Measurements from ENCODE around the gene PAX9.
"Not testable (repeated sequence)": the region's sequence is repeated elsewhere in the genome, so short reads cannot be mapped to it uniquely, and the experiment has no call there.

PAX9 gene

DNA sequence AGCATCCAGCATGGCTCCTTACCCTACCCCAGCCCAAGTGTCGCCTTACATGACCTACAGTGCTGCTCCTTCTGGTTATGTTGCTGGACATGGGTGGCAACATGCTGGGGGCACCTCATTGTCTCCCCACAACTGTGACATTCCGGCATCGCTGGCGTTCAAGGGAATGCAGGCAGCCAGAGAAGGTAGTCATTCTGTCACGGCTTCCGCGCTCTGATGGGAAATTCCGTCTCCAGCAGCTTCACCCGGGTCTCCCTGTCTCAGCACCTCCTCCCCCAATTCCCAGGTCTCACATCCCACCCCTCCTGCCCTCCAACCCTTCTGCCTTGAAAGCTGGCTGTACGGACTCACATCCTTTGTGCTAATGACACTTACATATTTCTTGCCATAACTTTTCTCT is 14.6 kb downstream of the PAX9 start:
- no peak for DNase-seq

DNA sequence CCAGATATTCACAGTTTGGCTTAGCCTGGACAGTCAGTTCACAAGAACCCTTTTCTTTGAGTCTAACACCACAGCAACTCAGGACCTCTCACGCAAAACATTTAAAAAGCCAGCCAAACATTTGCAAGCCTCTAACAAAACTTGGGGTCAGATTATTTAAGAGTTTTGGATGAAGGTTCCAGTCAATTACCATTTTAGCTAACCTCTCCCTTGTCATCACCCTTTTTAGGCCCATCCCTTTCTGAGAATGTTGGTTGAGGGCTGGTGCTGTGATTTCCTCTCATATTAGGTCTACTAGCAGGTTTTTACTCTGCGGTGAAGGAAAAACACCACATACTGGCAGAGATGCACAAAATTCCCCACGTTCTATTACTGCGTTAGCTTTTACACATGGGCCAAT is 20.7 kb downstream of the PAX9 start:
- DNase-seq = no peak

DNA sequence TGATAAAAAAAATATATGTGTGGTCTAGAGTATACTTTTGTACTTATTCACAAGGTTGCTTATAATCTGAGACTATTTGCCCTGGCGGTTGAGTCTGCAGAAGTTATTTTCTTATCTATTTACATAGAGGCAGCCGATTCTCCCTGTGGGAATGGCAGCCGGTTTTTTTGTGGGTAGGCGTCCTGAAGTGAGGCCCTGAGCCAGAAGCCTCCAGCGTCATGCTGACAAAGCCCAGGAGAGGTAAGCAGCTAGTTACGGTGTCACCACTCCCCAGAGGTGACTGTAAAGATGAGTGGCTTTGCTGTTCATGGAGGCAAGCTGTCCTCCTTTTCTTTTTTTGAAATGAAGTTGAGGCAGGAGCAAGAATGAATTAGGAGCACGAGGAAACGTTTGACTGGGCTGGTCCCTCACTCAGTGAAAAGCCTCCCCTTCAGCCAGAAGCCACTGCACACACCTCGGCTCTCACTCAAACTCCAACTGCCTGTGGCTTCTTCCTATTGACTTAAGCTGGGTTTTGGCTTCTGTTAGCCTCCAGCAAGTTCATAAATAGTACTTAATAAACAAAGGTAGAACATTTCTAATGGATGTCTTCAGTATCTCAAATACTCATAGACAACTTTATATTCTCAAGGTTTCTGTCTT is 21.5 kb downstream of the PAX9 start:
- DNase-seq = no peak

DNA sequence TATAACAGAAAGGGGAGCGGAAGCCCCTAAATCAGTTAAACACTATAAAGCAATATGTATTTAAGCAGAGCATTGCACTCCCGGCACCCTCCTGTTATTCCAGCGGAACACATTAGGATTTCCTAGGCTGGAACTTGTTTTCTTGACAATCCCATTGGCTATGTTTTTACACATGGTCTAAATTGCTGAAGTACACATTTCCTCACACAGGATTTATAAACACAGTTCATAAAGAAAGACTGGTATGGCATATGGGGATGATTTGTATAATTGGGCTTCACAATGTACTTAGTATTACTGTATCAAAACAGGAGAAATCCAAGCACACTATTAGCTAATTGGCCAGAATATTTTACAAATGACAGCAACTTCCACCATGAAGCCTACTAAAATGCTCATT is 23.3 kb downstream of the PAX9 start:
- no peak for DNase-seq

DNA sequence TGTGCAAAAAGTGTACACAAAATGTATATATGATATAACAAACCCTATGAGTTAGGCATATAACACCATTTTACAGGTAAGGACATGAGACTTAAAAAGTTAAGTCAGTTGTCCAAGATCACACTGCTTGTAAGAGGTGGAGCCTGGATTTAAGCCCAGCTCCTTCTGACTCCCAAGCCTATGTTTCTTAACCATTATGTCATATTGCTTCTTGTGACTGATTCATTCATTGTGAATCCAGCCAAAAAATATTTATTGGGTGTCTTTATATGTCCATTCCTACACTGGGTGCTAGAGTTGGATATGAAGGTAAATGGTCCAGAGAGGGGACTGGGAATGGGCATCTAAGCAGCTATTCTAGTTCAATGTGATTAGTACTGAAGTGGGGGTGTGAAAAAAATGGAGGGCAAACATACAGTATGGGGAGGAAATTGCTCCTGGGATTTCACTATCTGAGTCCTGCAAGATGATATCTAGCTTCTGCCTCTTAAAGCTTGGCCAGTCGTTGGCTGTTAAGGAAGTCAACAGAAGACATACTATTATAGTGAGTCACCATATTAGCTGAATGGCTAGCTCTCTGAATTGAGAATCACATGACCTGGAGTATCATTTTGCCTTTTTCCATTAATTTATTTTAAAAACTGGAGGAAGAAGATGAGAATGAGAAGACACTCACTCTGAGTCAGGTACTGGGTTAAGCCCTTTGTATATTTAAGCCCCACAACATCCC is 28.8 kb downstream of the PAX9 start:
- DNase-seq = no peak

GRCh38 chr14:36699420-36699819 is 37.8 kb downstream of the PAX9 start:
- DNase-seq = not testable (repeated sequence)

DNA sequence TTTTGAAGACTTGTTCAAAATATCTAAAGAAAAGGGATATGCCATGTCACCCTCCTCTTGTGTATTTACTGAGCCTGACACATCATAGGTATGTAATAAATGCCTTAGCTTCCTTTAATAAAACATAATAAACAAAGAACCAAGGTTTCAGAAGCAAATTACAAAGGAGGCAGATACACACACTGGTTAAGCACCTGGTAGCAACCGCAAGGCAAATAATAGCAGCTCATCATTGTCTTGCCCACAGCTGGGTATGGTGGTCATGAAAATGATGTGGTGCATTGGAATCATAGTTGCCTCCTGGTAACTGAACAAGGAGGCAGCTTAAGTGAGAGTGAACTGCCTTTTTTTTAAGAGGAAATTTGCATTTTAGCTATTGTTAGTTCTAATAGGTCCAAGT is 39.0 kb downstream of the PAX9 start:
- no peak for DNase-seq

- no peak for DNase-seq
These were observed 39.5 kb downstream of the PAX9 start for GRCh38 chr14:36701132-36701531.

DNA sequence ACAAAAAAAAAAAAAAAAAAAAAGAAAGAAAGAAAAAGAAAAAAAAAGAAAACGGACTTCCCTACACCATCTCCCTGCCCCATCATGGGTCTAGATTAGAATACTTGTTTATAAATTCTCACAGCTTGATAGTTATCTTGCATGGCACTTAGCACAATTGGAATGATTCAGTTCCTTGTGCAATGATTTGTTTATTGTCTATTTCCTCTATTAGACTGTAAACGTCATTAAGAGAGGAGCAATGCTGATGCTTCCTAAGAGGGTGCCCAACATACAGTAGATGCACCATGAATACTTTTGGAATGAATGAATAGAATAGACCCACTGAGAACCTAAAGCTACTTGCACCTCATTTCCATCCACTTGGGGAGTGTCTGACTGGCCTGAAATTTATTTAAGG is 40.8 kb downstream of the PAX9 start:
- no peak for DNase-seq

DNA sequence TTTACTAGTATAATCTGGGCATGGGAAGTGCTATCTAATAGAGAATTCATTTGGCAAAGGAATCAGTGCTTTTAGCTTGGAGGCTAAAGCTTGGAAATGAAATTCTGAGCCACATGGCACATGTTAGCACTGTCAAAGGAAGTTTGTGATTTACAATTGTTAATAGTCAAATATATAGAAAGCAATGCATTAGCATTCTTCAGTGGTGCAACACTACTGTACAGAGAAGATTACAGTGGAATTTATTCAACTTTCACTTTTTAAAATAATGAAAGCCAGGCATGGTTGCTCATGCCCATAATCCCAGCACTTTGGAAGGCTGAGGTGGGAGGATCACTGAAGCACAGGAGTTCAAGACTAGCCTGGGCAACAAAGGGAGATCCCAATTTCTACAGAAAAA is 45.9 kb downstream of the PAX9 start:
- DNase-seq = no peak

DNA sequence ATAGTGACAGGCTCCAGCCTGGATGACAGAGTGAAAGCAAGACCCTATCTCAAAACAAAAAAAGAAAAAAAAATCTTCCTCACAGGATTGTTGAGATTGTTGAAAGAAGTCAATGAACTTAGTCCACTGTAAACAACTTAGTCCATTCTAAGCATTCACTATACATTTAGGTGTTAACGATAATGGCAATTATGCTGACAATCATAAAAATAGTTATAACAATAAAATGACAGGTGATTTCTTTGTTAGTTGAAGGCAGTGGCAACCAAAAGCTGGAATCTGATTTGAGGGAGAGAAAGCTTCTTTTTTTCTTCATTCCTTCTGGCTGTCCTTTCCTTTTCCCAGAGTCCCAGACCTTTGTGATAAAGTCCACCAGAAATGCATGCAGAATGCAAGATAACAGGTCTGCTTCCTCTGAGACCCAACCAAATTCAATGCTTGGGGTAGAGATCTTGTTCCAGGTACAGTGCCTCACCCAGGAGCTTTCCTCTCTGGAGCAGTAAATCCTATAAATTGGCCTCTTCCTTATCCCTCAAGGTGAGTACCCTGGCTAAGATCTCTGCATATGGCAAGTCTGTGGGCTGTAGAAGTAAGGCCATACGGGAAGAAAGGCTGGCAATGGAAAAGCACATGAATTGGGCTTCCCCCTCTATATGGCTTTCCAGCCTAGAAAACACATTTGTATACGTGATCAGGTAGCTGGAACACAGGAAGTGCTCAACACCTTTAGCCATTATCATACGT is 52.5 kb downstream of the PAX9 start:
- DNase-seq = no peak

DNA sequence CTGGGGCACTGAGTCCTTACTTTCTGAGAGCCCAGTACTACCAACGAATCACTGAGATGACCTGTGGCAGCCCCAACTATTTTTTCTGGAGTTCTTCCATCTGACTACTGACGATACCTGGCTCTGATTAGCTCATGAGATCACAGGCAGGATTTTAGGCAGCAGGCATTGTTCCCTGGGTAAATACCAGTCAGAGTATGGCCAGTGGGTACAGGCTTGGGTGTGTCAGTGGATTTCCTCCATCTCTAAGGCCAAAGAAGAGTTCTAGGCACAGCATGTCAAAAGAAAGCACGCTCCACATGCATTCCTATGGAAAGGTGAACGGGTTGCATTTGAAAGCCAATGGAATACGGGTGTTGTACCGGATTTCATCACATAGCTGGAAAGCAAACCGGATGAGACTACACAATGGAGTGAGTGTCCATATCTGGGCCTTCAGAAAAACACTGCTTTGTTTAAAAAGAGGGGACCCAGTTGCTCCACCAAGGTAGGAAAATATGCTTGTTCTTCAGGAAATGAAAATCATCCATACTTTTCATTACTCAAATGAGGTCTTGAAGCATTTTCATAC is 55.0 kb downstream of the PAX9 start:
- no peak for DNase-seq

- DNase-seq = no peak
These were observed 55.7 kb downstream of the PAX9 start for GRCh38 chr14:36717363-36717762.

DNA sequence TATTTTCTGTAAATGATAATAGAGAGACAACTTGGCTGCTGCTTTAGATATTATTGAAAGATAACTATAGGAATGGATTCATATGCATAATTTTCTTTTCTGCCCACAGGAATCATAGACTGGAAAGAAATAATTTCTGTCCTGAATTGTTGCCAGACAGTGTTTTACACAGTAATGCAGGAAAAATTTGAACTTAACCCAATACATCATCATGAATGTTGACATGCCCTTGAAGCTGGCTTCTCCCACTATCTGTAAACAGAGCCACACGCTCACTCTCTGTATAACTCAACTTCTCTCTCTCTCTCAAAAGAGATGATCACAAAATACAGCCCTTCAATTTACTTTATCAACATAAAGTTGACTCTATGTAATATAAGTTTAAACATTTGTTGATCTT is 56.6 kb downstream of the PAX9 start:
- no peak for DNase-seq

DNA sequence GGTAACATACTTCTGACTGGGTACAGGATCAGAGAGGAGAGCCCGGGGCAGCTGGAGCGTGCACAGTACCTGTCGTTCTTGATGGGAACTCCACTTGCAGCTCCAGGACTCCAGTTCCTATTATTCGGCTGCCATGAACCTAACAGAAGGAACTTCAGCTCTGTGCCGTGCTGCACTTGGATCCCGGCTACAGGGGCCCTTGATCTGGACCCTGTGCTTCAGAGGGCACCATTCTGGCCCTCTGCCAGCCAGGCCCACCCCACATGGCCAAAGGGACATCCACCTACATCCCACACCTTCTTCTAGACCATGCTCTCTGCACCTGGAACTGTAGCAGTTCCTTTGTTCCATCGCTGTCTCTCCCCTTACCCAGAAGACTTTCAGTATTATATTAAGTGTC is 58.2 kb downstream of the PAX9 start:
- DNase-seq = no peak

GRCh38 chr14:36720657-36721056 is 59.0 kb downstream of the PAX9 start:
- DNase-seq = no peak

GRCh38 chr14:36721877-36722276 is 60.2 kb downstream of the PAX9 start:
- no peak for DNase-seq

DNA sequence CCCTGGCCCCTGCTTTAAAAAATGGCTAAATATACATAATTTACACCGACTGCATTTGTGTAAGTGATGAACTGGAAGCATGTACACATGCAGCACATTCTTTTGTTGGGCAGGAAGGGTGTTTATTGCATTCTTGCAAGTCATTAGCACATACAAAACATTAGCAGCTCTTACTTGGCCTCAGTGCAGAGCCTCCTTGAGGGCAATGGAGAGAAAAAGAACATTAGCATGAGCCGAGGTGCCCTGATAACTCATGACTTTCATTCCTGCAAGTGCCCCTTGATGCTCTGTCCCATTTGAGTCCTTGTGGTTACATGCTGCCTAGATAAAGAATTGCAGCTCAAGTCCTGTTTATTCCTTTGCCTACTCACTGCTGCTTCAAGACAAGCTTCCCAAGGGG is 61.9 kb downstream of the PAX9 start:
- DNase-seq = no peak

- DNase-seq = no peak
These were observed 62.5 kb downstream of the PAX9 start for GRCh38 chr14:36724162-36724561.

DNA sequence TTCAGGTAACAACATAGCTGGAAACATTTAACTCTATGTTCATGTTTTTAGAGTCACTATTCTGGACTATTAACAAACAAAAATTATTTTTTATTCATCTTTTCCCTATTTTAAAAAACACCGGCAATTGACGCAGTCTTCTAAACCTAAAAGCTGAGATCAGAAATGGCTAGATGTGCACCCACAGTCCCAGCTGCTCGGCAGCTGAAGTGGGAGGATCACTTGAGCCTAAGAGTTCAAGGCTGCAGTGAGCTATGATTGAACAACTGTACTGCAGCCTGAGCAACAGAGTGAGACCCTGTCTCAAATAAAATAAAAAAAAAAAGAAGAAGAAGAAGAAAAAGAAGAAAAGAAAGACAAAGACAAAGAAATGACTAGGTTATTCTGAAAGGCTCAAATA is 64.5 kb downstream of the PAX9 start:
- no peak for DNase-seq
